GM12801 (cell line): ENCODE data around the gene SKA1.

Experiments used
- CTCF ChIP-seq: IDR thresholded peaks from one replicate; pipeline ENCODE4 v1.5.1; 2011; ENCODE audit warnings: control low read depth; ENCODE audit not compliant: insufficient read length; ENCODE audit errors: extremely low read depth

Gene SKA1

DNA sequence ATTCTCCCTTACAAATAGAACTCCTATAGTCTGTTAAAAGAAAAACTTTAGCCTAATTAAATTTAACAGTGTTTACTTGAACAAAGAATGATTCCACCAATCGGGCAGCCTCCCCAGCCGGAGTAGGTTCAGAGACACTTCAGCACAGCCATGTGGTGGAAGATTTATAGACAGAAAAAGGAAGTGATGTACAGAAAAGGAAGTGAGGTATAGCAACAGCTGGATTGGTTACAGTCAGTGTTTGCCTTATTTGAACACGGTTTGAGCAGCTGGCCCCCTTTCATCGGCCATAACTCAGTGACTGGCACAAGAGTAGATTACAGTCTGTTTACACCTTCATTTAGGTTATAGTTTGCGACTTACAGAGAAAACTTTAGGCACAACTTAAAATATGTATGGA, 2.1 kb upstream of the SKA1 start:
- TF ChIP-seq CTCF: no peak

DNA sequence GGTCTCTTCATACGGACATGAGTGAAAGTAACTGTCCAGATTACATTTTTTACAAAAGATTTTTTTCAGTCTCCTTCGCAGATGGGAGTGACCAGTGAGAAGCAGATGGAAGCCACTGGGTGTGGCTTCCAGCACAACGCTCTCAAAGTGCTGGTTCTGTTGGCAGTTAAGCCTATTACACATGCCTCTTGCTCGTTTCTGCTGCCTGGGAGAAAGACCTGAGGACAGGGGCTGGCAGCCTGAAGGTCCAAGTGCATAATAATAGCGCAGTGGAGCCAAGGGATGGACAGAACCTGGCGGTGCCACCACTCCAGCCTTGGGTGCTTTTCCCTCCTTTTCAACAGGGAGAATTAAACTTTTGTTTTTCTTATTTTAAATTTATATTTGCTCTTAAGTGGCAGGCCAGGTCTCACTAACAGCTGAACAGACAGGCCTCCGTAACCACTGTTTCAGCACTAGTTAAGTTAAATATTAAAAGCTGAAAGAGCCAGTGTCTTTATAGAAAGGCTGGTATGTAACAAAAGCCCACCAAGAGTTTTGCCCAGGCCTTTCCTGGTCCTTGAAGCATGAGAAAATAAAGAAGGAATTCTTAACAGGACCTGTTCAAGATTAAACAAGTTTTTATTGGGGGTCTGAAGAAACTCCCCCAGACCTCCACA, 1.2 kb upstream of the SKA1 start:
- no peak for TF ChIP-seq CTCF

DNA sequence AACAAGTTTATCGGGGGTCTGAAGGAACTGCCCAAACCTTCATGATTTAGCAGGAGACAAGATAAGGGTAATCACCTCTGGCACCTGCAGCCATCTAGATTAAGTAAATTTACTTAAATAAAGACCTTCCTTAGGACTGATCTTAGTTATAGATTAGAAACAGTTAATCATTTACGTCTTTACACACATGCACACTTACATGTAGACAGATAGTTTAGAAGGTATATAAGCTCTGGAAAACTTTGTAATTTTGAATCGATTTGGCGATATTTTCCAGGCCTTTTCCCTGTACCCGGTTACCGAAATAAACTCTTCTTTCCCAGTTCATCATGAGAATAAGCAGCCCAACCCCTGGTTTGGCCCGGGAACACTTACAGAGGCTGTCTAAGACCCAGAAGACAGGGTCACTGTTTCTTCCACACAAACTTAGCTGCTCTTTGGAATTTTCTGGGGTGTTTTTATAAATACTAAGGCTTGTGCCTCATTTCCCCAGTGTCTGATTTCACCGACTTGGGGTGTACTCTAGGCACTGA, 560 bp upstream of the SKA1 start:
- no peak for TF ChIP-seq CTCF

DNA sequence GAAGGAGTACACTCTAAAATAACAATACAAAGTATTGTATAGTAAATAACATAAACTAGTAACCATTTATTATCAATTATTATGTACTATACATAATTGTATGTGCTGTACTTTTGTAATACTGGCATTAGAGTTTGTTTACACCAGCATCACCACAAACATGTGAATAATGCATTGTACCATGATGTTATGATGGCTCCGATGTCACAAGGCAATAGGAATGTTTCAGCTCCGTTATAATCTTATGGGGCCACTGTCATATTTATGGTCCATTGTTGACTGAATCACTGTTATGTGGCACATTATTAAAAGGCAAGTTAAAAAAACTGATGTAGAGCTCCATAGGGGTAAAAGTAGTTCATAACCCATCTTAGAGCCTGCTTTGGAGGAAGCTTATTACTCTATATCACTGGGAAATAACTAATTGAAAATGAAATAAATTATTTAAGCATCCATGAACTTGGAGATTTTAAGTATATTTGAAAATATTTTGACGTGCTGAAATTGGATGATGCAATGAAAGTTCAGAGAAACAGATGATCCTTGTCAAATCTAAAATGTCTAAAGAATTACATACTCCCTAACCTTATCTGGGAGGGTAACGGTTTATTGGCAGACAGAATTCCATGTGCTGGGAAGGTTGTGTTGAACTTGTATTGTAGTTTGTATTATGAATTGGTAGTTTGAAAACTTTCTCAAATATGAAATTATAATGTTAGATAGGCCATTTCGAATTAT, 2.4 kb downstream of the SKA1 start:
- TF ChIP-seq CTCF: no peak

GRCh38 chr18:50388988-50389387, 14.1 kb downstream of the SKA1 start:
- no peak for TF ChIP-seq CTCF

GRCh38 chr18:50393802-50394201, 19.0 kb downstream of the SKA1 start:
- TF ChIP-seq CTCF: no peak

GRCh38 chr18:50395093-50395492, 20.2 kb downstream of the SKA1 start:
- TF ChIP-seq CTCF: no peak
